Peyer's patch (tissue), 4 donors: ENCODE data around the gene GIPC1. TPM values are rescaled to one million over a fixed set of nuclear protein-coding genes. Genes with fewer than 3 reads are reported as not detected.
"Not testable (repeated sequence)": the region's sequence is repeated elsewhere in the genome, so short reads cannot be mapped to it uniquely, and the experiment has no call there.

Experiments used
- DNase-seq, 3 donors: peaks; one replicate each; pipeline ENCODE4 v3.0.0-alpha.2; 2017 to 2019
- H3K27ac ChIP-seq, 4 donors: fragments of 200-600 bp; sonication (generic); one replicate each; pipeline ENCODE4 v1.5.1; 2016 to 2019
- H3K27me3 ChIP-seq, 2 donors: fragments of 200-600 bp; sonication (generic); one replicate each; pipeline ENCODE4 v1.5.1; 2019
- H3K36me3 ChIP-seq, 3 donors: fragments of 200-600 bp; sonication (generic); one replicate each; pipeline ENCODE4 v1.5.1; 2016 to 2019
- H3K4me1 ChIP-seq, 4 donors: fragments of 200-600 bp; sonication (generic); one replicate each; pipeline ENCODE4 v1.5.1; 2016 to 2019
- H3K4me3 ChIP-seq, 4 donors: fragments of 200-600 bp; sonication (generic); 1 replicate in 3 of 4; 2 replicates in 1 of 4; pipeline ENCODE4 v1.5.1; 2016 to 2019; ENCODE audit warnings: mild to moderate bottlenecking in 1 of 4
- H3K9me3 ChIP-seq, 4 donors: fragments of 200-600 bp; sonication (generic); one replicate each; pipeline ENCODE4 v1.5.1; 2016 to 2019; ENCODE audit warnings: mild to moderate bottlenecking in 1 of 4
- CTCF ChIP-seq, 6 experiments: fragments of 450-650 bp in 4 of 6; fragments of 200-600 bp in 2 of 6; sonication (generic) in 1 of 6; IDR thresholded peaks; one replicate each; pipeline ENCODE4 v1.5.1; 2017 to 2019; ENCODE audit warnings: antibody characterized with exemption in 6 of 6, mild to moderate bottlenecking in 3 of 6, moderate library complexity in 1 of 6
- POLR2A ChIP-seq, 2 donors: fragments of 450-650 bp; IDR thresholded peaks; one replicate each; pipeline ENCODE4 v1.5.1; 2017; ENCODE audit warnings: antibody characterized with exemption in 2 of 2, mild to moderate bottlenecking in 2 of 2, moderate library complexity in 2 of 2
- total RNA-seq, 4 donors: library from RNA; depleted of rRNA; stranded (reverse); fragments of >200 nt; gene quantifications; one replicate each; pipeline ENCODE4 v1.1.0, GENCODE V29; 2016

The GIPC1 gene
- total RNA-seq, 4 donors from 2014 or later, result 45.8 to 68.5 (median 65.2) TPM

- no peaks in the 10 kb centered on the region for H3K9me3 ChIP-seq
- H3K4me3 ChIP-seq, result no peak overlapping the region
- H3K27ac ChIP-seq, result no peak overlapping the region
- H3K4me1 ChIP-seq, result no peaks in the 10 kb centered on the region
- TF ChIP-seq CTCF (IDR thresholded peaks at IDR 0.05) (no peak), POLR2A (IDR thresholded peaks at IDR 0.05) (no peak)
- no peak for DNase-seq
- H3K27me3 ChIP-seq, result no peaks in the 10 kb centered on the region
- H3K36me3 ChIP-seq, result peaks cover 0 to 51% (median 0%) of the 10 kb centered on the region in 3 donors
Measured at GRCh38 chr19:14463747-14464146, 32.2 kb downstream of the GIPC1 start.

- H3K4me3 ChIP-seq, H3K27me3 ChIP-seq, H3K27ac ChIP-seq, DNase-seq, H3K4me1 ChIP-seq, H3K9me3 ChIP-seq: not testable (repeated sequence)
- H3K36me3 ChIP-seq, result peaks cover 0 to 40% (median 0%) of the 10 kb centered on the region in 3 donors
Measured at GRCh38 chr19:14462401-14462800, 33.5 kb downstream of the GIPC1 start.

GRCh38 chr19:14460935-14461334, 35.0 kb downstream of the GIPC1 start:
- Histone ChIP-seq H3K9me3 (no peaks in the 10 kb centered on the region), H3K4me1 (no peaks in the 10 kb centered on the region), H3K27ac (no peak overlapping the region), H3K4me3 (no peak overlapping the region), H3K27me3 (no peaks in the 10 kb centered on the region), H3K36me3 (peaks cover 0 to 34% (median 0%) of the 10 kb centered on the region in 3 donors)
- no peak for DNase-seq
- TF ChIP-seq POLR2A (IDR thresholded peaks at IDR 0.05) (no peak), CTCF (IDR thresholded peaks at IDR 0.05) (no peak)

- Histone ChIP-seq H3K27ac (no peak overlapping the region), H3K36me3 (peaks cover 0 to 38% (median 0%) of the 10 kb centered on the region in 3 donors), H3K4me1 (no peaks in the 10 kb centered on the region), H3K27me3 (no peaks in the 10 kb centered on the region), H3K4me3 (no peak overlapping the region), H3K9me3 (no peaks in the 10 kb centered on the region)
- no peak for TF ChIP-seq POLR2A (IDR thresholded peaks at IDR 0.05)
- no peak for TF ChIP-seq CTCF (IDR thresholded peaks at IDR 0.05)
- DNase-seq, result no peak
Measured at GRCh38 chr19:14459703-14460102, 36.2 kb downstream of the GIPC1 start.

GRCh38 chr19:14452303-14452702, 43.6 kb downstream of the GIPC1 start:
- not testable (repeated sequence) for H3K27ac ChIP-seq, H3K27me3 ChIP-seq, H3K4me1 ChIP-seq, DNase-seq, H3K4me3 ChIP-seq, H3K9me3 ChIP-seq
- peaks cover 0 to 71% (median 0%) of the 10 kb centered on the region in 3 donors for H3K36me3 ChIP-seq

- no peaks in the 10 kb centered on the region for H3K27me3 ChIP-seq
Measured at GRCh38 chr19:14450876-14451275, 45.1 kb downstream of the GIPC1 start.

More at GRCh38 chr19:14450876-14451275, 45.1 kb downstream of the GIPC1 start:
- DNase-seq, result no peak
- H3K4me1 ChIP-seq, result no peaks in the 10 kb centered on the region
- no peak overlapping the region for H3K27ac ChIP-seq
- H3K9me3 ChIP-seq, result no peaks in the 10 kb centered on the region
- no peak for TF ChIP-seq CTCF (IDR thresholded peaks at IDR 0.05)
- TF ChIP-seq POLR2A (IDR thresholded peaks at IDR 0.05), result no peak
- no peak overlapping the region for H3K4me3 ChIP-seq
- peaks cover 0 to 86% (median 0%) of the 10 kb centered on the region in 3 donors for H3K36me3 ChIP-seq
